SK-N-DZ (cell line): ENCODE results near the gene SMARCA1.
A peak's percentile ranks its signal among the peaks of the same experiment; 100 is the strongest.

Experiments
- DNase-seq: peaks from one replicate; pipeline ENCODE4 v3.0.0-alpha.2; 2015; ENCODE audit warnings: low spot score

The SMARCA1 gene

GRCh38 chrX:129531132-129531531, 7.8 kb upstream of the SMARCA1 start:
- DNase-seq, result no peak

- DNase-seq, result no peak
These were observed 7.1 kb upstream of the SMARCA1 start for GRCh38 chrX:129530410-129530809.

- no peak for DNase-seq
These were observed 6.5 kb upstream of the SMARCA1 start for GRCh38 chrX:129529685-129530281.

- DNase-seq, result no peak
These were observed 2.6 kb upstream of the SMARCA1 start for GRCh38 chrX:129525896-129526295.

GRCh38 chrX:129525162-129525561, 1.9 kb upstream of the SMARCA1 start:
- DNase-seq, result no peak

- no peak for DNase-seq
These were observed 1.1 kb upstream of the SMARCA1 start for GRCh38 chrX:129524250-129524850.

GRCh38 chrX:129522184-129523078, 859 bp downstream of the SMARCA1 start:
- peak; percentile 52 for DNase-seq

- DNase-seq, result no peak
These were observed 3.1 kb downstream of the SMARCA1 start for GRCh38 chrX:129520151-129520550.

- no peak for DNase-seq
These were observed 6.9 kb downstream of the SMARCA1 start for GRCh38 chrX:129516402-129516801.

GRCh38 chrX:129512409-129512808, 10.9 kb downstream of the SMARCA1 start:
- no peak for DNase-seq

GRCh38 chrX:129511689-129512088, 11.6 kb downstream of the SMARCA1 start:
- DNase-seq, result no peak

GRCh38 chrX:129510331-129510730, 13.0 kb downstream of the SMARCA1 start:
- DNase-seq, result no peak

GRCh38 chrX:129497146-129497843, 26.0 kb downstream of the SMARCA1 start:
- DNase-seq, result no peak

- DNase-seq, result no peak
These were observed 26.7 kb downstream of the SMARCA1 start for GRCh38 chrX:129496625-129497024.

GRCh38 chrX:129495900-129496299, 27.4 kb downstream of the SMARCA1 start:
- DNase-seq, result no peak

GRCh38 chrX:129494887-129495286, 28.4 kb downstream of the SMARCA1 start:
- no peak for DNase-seq

- no peak for DNase-seq
These were observed 29.6 kb downstream of the SMARCA1 start for GRCh38 chrX:129493643-129494042.

- DNase-seq, result no peak
These were observed 33.0 kb downstream of the SMARCA1 start for GRCh38 chrX:129490330-129490729.

- no peak for DNase-seq
These were observed 34.9 kb downstream of the SMARCA1 start for GRCh38 chrX:129488359-129488758.

GRCh38 chrX:129480889-129481288, 42.4 kb downstream of the SMARCA1 start:
- no peak for DNase-seq

- no peak for DNase-seq
These were observed 44.8 kb downstream of the SMARCA1 start for GRCh38 chrX:129478516-129478915.

GRCh38 chrX:129472116-129472515, 51.2 kb downstream of the SMARCA1 start:
- no peak for DNase-seq
